Right atrium auricular region (tissue), 2 donors: ENCODE data around the gene CORO7. TPM values are rescaled to one million over a fixed set of nuclear protein-coding genes. Genes with fewer than 3 reads are reported as not detected.

Experiments
- DNase-seq: peaks from one replicate; pipeline ENCODE4 v3.0.0-alpha.2; 2019; ENCODE audit warnings: low spot score
- H3K27ac ChIP-seq, 2 donors: fragments of 200-600 bp; sonication (generic); 1 replicate in 1 of 2; 2 replicates in 1 of 2; pipeline ENCODE4 v1.5.1; 2016 to 2019
- H3K27me3 ChIP-seq, 2 donors: fragments of 200-600 bp; sonication (generic); one replicate each; pipeline versions ENCODE4 v1.5.1 to v1.6.0; 2017 to 2019
- H3K36me3 ChIP-seq: fragments of 200-600 bp; sonication (generic); one replicate; pipeline ENCODE4 v1.5.1; 2016
- H3K4me1 ChIP-seq, 2 donors: fragments of 200-600 bp; sonication (generic); one replicate each; pipeline versions ENCODE4 v1.5.1 to v1.6.0; 2017 to 2019
- H3K4me3 ChIP-seq, 2 donors: fragments of 200-600 bp; sonication (generic); 1 replicate in 1 of 2; 2 replicates in 1 of 2; pipeline ENCODE4 v1.5.1; 2017 to 2019; ENCODE audit warnings: mild to moderate bottlenecking in 1 of 2, moderate library complexity in 1 of 2
- H3K9me3 ChIP-seq, 2 donors: fragments of 200-600 bp; sonication (generic); one replicate each; pipeline ENCODE4 v1.5.1; 2019
- total RNA-seq, 2 donors: library from RNA; depleted of rRNA; stranded (reverse); fragments of >200 nt; gene quantifications; one replicate each; pipeline ENCODE4 v1.1.0, GENCODE V29; 2016
- TF ChIP-seq, protein P1 (sequence below), 2 donors: fragments of 200-600 bp; sonication (generic); IDR thresholded peaks; one replicate each; pipeline ENCODE4 v1.5.1; 2019; ENCODE audit warnings: antibody characterized with exemption in 2 of 2

Gene CORO7
- total RNA-seq, 2 donors from 2014 or later: 10.3 TPM

GRCh38 chr16:4378161-4378666, 38.2 kb downstream of the CORO7 start:
- no peaks in the 10 kb centered on the region for H3K27me3 ChIP-seq
- peak overlapping the region; percentile 89 to 93 for H3K27ac ChIP-seq
- H3K9me3 ChIP-seq: no peaks in the 10 kb centered on the region
- no peak overlapping the region for H3K4me3 ChIP-seq
- peaks cover 25% of the 10 kb centered on the region for H3K36me3 ChIP-seq
- H3K4me1 ChIP-seq: peaks cover 0 to 68% of the 10 kb centered on the region in 2 donors
- TF ChIP-seq, protein P1, sequence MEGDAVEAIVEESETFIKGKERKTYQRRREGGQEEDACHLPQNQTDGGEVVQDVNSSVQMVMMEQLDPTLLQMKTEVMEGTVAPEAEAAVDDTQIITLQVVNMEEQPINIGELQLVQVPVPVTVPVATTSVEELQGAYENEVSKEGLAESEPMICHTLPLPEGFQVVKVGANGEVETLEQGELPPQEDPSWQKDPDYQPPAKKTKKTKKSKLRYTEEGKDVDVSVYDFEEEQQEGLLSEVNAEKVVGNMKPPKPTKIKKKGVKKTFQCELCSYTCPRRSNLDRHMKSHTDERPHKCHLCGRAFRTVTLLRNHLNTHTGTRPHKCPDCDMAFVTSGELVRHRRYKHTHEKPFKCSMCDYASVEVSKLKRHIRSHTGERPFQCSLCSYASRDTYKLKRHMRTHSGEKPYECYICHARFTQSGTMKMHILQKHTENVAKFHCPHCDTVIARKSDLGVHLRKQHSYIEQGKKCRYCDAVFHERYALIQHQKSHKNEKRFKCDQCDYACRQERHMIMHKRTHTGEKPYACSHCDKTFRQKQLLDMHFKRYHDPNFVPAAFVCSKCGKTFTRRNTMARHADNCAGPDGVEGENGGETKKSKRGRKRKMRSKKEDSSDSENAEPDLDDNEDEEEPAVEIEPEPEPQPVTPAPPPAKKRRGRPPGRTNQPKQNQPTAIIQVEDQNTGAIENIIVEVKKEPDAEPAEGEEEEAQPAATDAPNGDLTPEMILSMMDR (IDR thresholded peaks at IDR 0.05): no peak
- DNase-seq: peak; percentile 83

- Histone ChIP-seq H3K36me3 (peaks cover 21% of the 10 kb centered on the region), H3K4me1 (peaks cover 0 to 74% of the 10 kb centered on the region in 2 donors), H3K4me3 (no peak overlapping the region), H3K27ac (peak overlapping the region; percentile 89 to 93), H3K9me3 (no peaks in the 10 kb centered on the region), H3K27me3 (no peaks in the 10 kb centered on the region)
- TF ChIP-seq, protein P1 (IDR thresholded peaks at IDR 0.05): no peak
- no peak for DNase-seq
Measured at GRCh38 chr16:4377573-4378154, 38.7 kb downstream of the CORO7 start.

DNA sequence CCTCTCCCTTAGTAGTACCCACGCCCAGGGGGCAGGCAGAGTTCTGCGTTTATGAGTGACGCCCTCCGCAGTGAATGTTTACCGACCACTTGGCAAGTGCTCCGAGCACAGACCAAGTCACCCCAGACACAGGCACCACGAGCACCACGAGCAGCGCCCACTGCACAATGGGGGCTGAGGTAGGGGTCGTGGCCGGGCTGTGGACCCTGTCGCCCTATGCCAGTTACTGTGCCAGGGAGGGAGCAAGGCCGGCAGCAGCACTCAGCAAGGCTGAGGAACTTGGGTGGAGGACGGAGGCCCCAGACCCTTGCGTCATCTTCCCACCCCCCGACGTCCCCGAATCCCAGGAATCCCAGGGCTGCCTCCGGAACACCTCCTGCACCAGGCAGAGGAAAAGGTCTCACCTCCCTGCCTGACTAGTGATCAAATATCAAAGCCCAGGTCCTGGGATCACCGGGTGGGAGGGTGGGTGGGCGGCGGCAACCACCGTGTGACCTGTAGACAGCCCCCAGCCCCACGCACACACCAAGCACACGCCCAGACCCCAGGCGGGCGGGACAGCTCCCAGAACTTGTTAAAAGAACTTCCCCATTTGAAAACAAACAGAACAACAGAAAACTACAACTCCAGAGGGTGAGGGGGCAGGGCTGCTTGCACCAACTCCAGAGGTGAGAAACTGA, 39.4 kb downstream of the CORO7 start:
- TF ChIP-seq, protein P1 (IDR thresholded peaks at IDR 0.05): no peak
- Histone ChIP-seq H3K4me3 (no peak overlapping the region), H3K27ac (peak overlapping the region; percentile 89 to 93), H3K9me3 (no peaks in the 10 kb centered on the region), H3K4me1 (peaks cover 0 to 80% of the 10 kb centered on the region in 2 donors), H3K36me3 (peaks cover 15% of the 10 kb centered on the region), H3K27me3 (no peaks in the 10 kb centered on the region)
- no peak for DNase-seq

DNA sequence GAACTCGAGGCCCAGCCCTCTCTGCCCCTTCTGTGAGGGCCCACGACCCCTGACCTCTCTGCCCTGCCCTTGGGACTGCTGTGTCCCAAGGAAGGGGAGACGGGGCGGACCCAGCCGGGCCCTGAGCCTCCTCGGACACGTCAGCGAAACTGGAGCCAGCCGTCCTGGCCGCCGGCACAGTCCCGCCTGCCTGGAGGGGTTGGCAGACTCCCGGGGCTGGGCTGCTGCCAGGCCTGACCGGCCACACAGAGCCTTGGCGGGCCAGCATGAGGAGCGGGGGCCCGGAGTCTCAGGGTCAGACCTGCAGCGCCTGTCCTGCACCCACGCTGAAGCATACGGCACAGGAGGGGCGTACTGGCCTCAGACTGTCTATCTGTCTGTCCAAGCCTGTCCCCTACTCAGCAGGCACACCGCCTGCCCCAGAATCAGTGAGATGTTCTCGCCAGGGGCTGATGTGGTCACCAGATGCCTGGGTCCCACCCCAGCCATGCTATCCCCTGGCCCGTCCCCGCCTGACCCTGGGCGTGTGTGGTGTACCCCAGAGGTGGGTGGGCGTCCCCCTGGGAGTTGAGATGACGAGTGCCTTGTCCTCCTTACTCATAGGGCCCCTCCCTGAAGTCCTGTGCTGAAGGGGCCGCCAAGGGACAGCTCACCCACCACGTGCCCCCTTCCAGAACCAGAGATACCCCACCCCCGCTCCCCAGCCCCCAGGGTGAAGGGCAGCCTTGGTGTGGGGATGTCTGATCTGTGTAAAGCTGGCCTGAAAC, 40.1 kb downstream of the CORO7 start:
- H3K27me3 ChIP-seq: no peaks in the 10 kb centered on the region
- peak overlapping the region; percentile 89 to 93 for H3K27ac ChIP-seq
- H3K4me3 ChIP-seq: peak overlapping the region in 1 of 2 donors; percentile 16
- H3K9me3 ChIP-seq: no peaks in the 10 kb centered on the region
- peaks cover 0 to 83% of the 10 kb centered on the region in 2 donors for H3K4me1 ChIP-seq
- H3K36me3 ChIP-seq: peaks cover 7% of the 10 kb centered on the region
- TF ChIP-seq, protein P1 (IDR thresholded peaks at IDR 0.05): no peak
- peak; percentile 92 for DNase-seq

GRCh38 chr16:4375717-4376116, 40.7 kb downstream of the CORO7 start:
- no peaks in the 10 kb centered on the region for H3K27me3 ChIP-seq
- H3K4me3 ChIP-seq: peak overlapping the region in 1 of 2 donors; percentile 16
- TF ChIP-seq, protein P1 (IDR thresholded peaks at IDR 0.05): no peak
- H3K4me1 ChIP-seq: peaks cover 0 to 88% of the 10 kb centered on the region in 2 donors
- H3K27ac ChIP-seq: peak overlapping the region; percentile 89 to 93
- DNase-seq: no peak
- H3K36me3 ChIP-seq: peaks cover 1% of the 10 kb centered on the region
- no peaks in the 10 kb centered on the region for H3K9me3 ChIP-seq
